Measurements from ENCODE around the gene GOLIM4. TPM values are rescaled to one million over a fixed set of nuclear protein-coding genes. Genes with fewer than 3 reads are reported as not detected.

GOLIM4 gene
- total and polyA plus RNA-seq, 7 donors: 12.3 to 37.4 (median 27.2) TPM

DNA sequence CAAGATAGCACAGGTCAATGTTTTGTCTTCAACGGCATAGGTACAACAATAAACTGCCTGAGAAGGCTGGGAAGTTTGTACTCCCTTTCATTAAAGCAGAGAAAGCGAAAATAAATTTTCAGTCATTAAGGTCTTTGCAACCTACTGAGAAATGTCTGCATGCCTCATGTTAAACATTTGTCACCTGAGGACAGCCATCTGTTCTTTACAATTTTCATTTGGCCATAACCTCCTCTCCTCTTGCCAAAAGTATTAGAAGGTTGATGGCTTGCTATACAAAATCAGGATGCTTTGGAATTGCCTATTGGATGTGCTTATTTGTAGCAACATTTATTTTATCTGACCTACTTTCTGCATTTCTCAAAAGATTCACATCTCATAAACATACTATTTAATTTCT, 122.7 kb downstream of the GOLIM4 start:
- no peaks in the 10 kb centered on the region for H3K4me1 ChIP-seq
- no peak for DNase-seq
- TF ChIP-seq, protein P1, sequence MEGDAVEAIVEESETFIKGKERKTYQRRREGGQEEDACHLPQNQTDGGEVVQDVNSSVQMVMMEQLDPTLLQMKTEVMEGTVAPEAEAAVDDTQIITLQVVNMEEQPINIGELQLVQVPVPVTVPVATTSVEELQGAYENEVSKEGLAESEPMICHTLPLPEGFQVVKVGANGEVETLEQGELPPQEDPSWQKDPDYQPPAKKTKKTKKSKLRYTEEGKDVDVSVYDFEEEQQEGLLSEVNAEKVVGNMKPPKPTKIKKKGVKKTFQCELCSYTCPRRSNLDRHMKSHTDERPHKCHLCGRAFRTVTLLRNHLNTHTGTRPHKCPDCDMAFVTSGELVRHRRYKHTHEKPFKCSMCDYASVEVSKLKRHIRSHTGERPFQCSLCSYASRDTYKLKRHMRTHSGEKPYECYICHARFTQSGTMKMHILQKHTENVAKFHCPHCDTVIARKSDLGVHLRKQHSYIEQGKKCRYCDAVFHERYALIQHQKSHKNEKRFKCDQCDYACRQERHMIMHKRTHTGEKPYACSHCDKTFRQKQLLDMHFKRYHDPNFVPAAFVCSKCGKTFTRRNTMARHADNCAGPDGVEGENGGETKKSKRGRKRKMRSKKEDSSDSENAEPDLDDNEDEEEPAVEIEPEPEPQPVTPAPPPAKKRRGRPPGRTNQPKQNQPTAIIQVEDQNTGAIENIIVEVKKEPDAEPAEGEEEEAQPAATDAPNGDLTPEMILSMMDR (IDR thresholded peaks at IDR 0.05): no peak
- TF ChIP-seq POLR2AphosphoS5 (IDR thresholded peaks at IDR 0.05) (no peak), POLR2A (IDR thresholded peaks at IDR 0.05) (no peak), EP300 (IDR thresholded peaks at IDR 0.05) (no peak)
- intact Hi-C loops (cut with DNase I): no loop called here
- no peaks in the 10 kb centered on the region for H3K27me3 ChIP-seq
- no peaks in the 10 kb centered on the region for H3K9me3 ChIP-seq
- WGBS, 2 donors: 74 to 77% methylated on average over 2 of the region's 2 CpGs
- no peak overlapping the region for H3K4me3 ChIP-seq
- no peak overlapping the region for H3K27ac ChIP-seq
- H3K36me3 ChIP-seq: no peaks in the 10 kb centered on the region

DNA sequence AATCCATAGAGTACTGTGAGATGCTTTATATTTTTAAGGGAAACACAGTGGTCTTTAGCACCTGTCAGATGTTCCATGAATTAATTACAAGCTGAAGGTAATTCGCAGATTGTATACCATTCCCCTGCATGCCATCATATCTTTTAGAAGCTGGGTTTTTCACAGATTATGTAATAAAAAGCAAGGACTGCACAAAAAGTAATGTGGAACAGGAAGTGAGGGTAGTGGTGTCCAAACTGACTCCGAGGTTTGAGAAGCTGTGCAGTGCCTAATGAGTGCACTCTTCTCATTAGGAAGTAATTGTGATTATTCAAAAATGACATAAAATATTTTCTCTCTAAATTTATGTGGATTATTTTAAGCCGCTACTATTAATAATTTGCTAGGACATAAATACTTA, 123.2 kb downstream of the GOLIM4 start:
- 63 to 88% methylated on average over 3 of the region's 3 CpGs for WGBS, 2 donors
- Histone ChIP-seq H3K27me3 (no peaks in the 10 kb centered on the region), H3K27ac (no peak overlapping the region), H3K9me3 (no peaks in the 10 kb centered on the region), H3K36me3 (no peaks in the 10 kb centered on the region), H3K4me3 (no peak overlapping the region), H3K4me1 (no peaks in the 10 kb centered on the region)
- no peak for DNase-seq
- intact Hi-C loops (cut with DNase I): no loop called here
- TF ChIP-seq, protein P1 (IDR thresholded peaks at IDR 0.05): no peak

DNA sequence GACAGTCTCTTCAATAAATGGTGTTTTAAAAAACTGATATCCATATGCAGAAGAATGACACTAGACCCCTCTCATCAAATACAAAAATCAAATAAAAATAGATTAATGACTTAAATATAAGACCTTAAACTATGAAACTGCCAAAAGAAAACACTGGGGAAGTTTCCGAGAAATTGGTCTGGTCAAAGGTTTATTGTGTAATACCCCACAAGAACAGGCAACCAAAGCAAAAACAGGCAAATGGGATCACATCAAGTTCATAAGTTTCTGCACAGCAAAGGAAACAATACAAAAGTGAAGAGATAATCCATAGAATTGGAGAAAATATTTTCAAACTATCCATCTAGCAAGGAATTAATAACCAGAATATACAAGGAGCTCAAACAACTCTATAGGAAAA, 126.2 kb downstream of the GOLIM4 start:
- intact Hi-C loops (cut with DNase I): no loop called here
- H3K4me1 ChIP-seq: no peaks in the 10 kb centered on the region
- H3K9me3 ChIP-seq: no peaks in the 10 kb centered on the region
- 86 to 94% methylated on average over 1 of the region's 1 CpG for WGBS, 2 donors
- no peaks in the 10 kb centered on the region for H3K27me3 ChIP-seq
- H3K4me3 ChIP-seq: no peak overlapping the region
- DNase-seq: no peak
- no peak overlapping the region for H3K27ac ChIP-seq
- no peaks in the 10 kb centered on the region for H3K36me3 ChIP-seq
- TF ChIP-seq, protein P1 (IDR thresholded peaks at IDR 0.05): no peak
- TF ChIP-seq EP300 (IDR thresholded peaks at IDR 0.05) (no peak), POLR2A (IDR thresholded peaks at IDR 0.05) (no peak), POLR2AphosphoS5 (IDR thresholded peaks at IDR 0.05) (no peak)

DNA sequence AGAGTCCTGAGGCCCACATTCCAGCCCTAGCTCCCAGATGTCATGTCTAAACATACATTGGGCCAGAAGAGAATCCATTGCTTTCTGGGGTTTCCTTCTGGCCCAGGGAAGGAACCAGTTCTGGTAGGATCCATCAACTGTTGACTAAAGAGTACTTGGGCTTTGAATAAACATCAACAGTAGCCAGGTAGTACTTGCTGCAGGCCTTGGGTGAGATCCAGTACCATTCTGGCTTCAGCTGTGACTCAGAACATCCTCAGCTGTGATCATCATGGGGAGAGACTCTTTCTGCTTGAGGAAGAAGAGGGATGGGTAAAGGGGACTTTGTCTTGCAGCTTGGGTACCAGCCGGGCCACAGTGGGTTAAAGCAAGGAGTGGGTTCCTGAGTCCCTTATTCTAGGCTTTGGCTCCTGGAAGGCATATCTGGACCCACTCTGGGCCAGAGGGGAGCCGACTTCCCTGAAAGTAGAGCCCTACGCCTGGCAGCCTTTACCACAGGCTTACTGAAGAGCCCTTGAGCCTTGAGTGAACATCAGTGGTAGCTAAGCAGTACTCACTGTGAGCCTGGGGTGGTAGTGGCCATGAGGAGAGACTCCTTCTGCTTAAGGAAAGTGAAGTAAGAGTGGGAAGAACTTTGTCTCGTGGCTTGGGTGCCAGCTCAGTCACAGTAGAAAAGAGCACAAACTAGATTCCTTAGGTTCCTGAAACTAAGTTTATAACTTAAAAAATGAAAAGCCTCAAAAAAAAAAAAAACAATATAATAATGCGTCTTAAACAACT, 128.3 kb downstream of the GOLIM4 start:
- Histone ChIP-seq H3K9me3 (no peaks in the 10 kb centered on the region), H3K27ac (no peak overlapping the region), H3K27me3 (no peaks in the 10 kb centered on the region), H3K36me3 (no peaks in the 10 kb centered on the region), H3K4me1 (no peaks in the 10 kb centered on the region), H3K4me3 (no peak overlapping the region)
- intact Hi-C loops (cut with DNase I): no loop called here
- TF ChIP-seq POLR2A (IDR thresholded peaks at IDR 0.05): no peak
- TF ChIP-seq POLR2AphosphoS5 (IDR thresholded peaks at IDR 0.05): no peak
- no peak for TF ChIP-seq EP300 (IDR thresholded peaks at IDR 0.05)
- TF ChIP-seq, protein P1 (IDR thresholded peaks at IDR 0.05): no peak
- WGBS, 2 donors: 92 to 95% methylated on average over 5 of the region's 5 CpGs
- no peak for DNase-seq
